Measurements from ENCODE around the gene BMPR1A.

BMPR1A gene

GRCh38 chr10:86793696-86794095, 37.3 kb downstream of the BMPR1A start:
- intact Hi-C loops (cut with DNase I) = no loop called here
- no peak for DNase-seq

GRCh38 chr10:86795353-86795752, 38.9 kb downstream of the BMPR1A start:
- intact Hi-C loops (cut with DNase I) = no loop called here
- no peak for DNase-seq

- intact Hi-C loops (cut with DNase I) = no loop called here
Observed at GRCh38 chr10:86798025-86798424, 41.6 kb downstream of the BMPR1A start.

DNA sequence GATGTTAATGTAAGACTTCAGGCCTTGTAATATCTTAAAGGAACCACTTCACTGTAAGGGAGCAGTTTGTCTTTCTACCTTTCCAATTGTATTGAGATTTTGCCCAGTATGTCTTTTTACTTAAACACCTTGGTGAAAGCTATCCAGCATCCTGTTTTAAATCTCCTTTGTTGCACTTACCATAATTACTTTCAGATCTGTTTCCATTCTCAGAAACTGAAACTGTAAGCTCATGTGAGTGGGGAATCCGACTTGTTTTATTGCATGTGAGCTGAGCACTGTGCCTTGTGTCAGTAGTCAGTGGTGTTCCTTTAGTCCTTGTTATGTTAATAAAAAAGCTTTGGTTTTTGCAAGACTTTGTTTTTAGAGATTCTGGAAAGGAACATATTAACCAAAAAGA, 42.2 kb downstream of the BMPR1A start:
- DNase-seq = no peak

More at GRCh38 chr10:86798025-86798424, 41.6 kb downstream of the BMPR1A start:
- DNase-seq = no peak

GRCh38 chr10:86799188-86799845, 42.9 kb downstream of the BMPR1A start:
- intact Hi-C loops (cut with DNase I) = no loop called here
- no peak for DNase-seq

More for the DNA sequence above, 42.2 kb downstream of the BMPR1A start:
- intact Hi-C loops (cut with DNase I) = no loop called here

DNA sequence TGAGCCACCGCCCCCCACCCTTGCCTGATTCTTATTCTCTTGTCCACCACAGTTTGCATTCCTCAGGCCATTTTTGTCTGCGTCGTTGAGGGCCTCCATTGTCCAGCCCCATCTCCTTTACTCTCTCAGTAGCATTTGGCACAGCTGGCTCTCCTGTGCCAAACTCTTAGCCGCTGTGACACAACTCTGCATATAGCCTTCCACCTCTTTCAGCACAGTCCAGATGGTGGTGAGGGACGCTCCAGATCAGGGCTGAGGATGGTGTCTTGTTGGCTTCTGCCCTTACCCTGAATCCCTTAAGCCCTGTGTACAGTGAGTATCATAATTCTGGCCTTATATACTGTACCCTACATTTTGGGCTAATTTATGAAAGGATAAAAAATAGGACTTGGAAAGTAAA, 45.6 kb downstream of the BMPR1A start:
- intact Hi-C loops (cut with DNase I) = no loop called here
- no peak for DNase-seq

- no peak for DNase-seq
- intact Hi-C loops (cut with DNase I) = no loop called here
Observed at GRCh38 chr10:86802473-86803108, 46.2 kb downstream of the BMPR1A start.

GRCh38 chr10:86803156-86803555, 46.7 kb downstream of the BMPR1A start:
- intact Hi-C loops (cut with DNase I) = no loop called here

DNA sequence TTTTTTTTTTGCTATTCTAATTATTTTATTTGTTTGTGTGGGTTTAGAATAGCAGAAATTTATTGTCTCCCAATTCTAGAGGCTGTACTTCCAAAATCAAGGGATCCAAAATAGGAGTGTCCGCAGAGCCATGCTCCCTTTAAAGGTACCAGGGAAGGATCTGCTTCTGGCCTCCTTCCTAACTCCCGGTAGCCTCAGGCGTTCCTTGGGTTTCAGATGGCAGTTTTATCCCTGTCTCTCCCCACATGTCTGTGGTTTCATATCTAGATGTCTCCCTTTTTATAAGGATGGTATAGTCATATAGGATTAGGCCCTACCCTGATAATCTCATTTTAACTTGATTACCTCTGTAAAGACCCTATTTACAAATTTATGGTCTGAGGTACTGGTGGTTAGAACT, 48.4 kb downstream of the BMPR1A start:
- intact Hi-C loops (cut with DNase I) = no loop called here
- no peak for DNase-seq

More at GRCh38 chr10:86803156-86803555, 46.7 kb downstream of the BMPR1A start:
- no peak for DNase-seq

GRCh38 chr10:86813101-86813500, 56.7 kb downstream of the BMPR1A start:
- DNase-seq = no peak
- intact Hi-C loops (cut with DNase I) = no loop called here

DNA sequence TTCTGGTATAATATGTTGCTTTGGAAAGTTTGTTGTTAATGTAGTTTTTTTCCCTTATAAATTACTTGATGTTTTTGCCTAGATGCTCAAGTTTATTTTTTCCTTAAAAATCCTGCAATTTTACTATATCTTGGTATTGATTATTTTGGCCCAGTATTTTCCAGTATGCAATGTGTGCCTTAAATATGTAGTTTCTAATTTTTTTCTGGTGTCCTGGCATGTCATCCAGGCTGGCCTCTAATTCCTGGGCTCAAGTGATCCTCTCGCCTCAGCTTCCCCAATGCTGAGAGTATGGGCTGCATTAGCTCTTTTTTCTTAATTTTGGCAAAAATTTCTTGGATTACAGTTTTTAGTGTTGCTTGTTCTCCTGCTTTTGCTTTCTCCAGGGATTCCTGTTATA, 57.6 kb downstream of the BMPR1A start:
- DNase-seq = no peak

DNA sequence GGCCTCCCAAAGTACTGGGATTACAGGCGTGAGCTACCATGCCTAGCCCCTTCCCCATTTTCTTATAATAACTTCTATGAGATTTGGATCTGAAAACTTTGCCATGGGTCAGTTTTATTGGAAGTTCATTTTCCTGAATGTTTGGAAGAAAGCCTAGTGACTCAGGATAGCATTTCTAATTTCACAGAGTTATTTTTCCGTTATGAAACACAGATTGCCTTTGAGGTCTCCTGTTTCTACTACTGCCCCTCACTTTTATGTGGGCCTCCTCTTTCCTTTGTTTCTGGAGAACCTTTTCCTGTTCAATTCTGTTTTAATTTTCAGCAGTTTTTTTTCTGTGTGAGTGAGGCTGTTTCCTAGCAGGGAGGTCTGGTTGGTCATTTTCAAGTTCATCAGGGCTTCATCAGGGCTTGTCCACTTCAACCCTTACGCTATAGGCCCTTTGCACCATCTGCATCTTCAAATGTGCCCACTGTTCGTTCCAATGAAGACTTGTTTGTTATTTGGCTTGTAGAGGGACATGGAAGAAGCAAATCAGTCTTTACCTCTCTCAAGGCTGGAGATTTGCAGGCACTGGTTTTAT, 58.7 kb downstream of the BMPR1A start:
- no peak for DNase-seq
- intact Hi-C loops (cut with DNase I) = no loop called here

More for the DNA sequence above, 57.6 kb downstream of the BMPR1A start:
- intact Hi-C loops (cut with DNase I) = no loop called here

GRCh38 chr10:86815640-86816039, 59.2 kb downstream of the BMPR1A start:
- intact Hi-C loops (cut with DNase I) = no loop called here

GRCh38 chr10:86817246-86817645, 60.8 kb downstream of the BMPR1A start:
- intact Hi-C loops (cut with DNase I) = no loop called here
- DNase-seq = no peak

More at GRCh38 chr10:86815640-86816039, 59.2 kb downstream of the BMPR1A start:
- no peak for DNase-seq

- DNase-seq = no peak
Observed at GRCh38 chr10:86819567-86819966, 63.1 kb downstream of the BMPR1A start.

DNA sequence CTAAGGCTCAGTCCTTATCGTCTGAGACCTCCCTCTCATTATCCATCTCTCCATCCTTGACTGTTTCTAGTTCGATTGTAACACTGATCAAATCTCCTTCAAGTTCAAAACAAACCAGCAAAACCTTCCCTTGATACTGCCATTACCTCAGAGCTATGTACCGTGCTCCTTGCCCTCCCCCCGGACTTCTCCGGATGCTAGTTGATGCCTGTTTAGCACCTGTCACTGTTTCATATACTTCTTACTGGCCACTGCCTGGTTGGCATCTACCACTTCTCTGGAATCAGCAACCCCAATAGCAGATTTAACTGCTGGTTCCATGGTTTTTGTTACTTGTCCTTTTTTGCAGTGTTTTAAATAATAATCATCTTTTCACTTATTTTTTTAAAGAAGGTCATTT, 64.1 kb downstream of the BMPR1A start:
- intact Hi-C loops (cut with DNase I) = no loop called here
- no peak for DNase-seq

More at GRCh38 chr10:86819567-86819966, 63.1 kb downstream of the BMPR1A start:
- intact Hi-C loops (cut with DNase I) = no loop called here

DNA sequence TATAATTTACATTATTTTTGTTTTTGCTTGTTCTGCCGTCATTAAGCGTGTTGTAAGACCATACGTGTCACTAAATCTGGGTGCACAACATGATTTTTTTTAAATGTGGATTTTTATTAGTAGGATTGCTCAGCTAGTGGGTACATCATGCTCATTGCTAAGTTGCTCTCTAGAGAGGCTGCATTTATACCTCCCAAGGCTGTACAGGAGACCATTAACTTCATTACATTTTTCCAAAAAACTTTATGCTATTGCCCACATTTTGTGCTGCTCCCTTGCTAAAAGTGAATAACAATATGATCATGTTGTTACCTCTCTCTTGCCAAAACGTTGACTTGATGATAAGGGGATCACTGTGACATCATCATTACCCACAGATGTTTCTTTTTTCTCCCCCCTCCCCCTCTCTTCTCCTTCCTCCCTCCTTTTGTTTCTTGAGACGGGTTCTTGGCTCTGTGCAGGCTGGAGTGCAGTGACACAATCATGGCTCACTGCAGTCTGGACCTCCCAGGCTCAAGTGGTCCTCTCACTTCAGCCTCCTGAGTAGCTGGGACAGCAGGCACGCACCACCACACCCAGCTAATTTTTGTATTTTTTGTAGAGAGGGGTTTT, 65.1 kb downstream of the BMPR1A start:
- intact Hi-C loops (cut with DNase I) = no loop called here
- no peak for DNase-seq

GRCh38 chr10:86823565-86823964, 67.1 kb downstream of the BMPR1A start:
- intact Hi-C loops (cut with DNase I) = no loop called here
- DNase-seq = no peak

- no peak for DNase-seq
- intact Hi-C loops (cut with DNase I) = no loop called here
Observed at GRCh38 chr10:86824151-86824550, 67.7 kb downstream of the BMPR1A start.

DNA sequence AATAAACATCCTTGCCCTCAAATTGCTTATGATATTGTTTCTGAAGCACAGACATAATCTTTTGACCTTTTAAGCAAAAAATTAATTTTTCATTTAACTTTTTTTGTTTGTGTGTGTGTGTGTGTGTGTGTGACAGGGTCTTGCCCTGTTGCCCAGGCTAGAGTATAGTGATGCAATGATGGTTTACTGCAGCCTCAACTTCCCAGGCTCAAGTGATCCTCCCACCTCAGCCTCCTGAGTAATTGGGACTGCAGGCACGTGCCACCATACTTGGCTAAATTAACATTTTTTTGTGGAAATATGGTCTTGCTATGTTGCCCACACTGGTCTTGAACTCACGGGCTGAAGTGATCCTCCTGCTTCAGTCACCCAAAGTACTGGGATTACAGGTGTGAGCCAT, 68.9 kb downstream of the BMPR1A start:
- intact Hi-C loops (cut with DNase I) = no loop called here
- no peak for DNase-seq

DNA sequence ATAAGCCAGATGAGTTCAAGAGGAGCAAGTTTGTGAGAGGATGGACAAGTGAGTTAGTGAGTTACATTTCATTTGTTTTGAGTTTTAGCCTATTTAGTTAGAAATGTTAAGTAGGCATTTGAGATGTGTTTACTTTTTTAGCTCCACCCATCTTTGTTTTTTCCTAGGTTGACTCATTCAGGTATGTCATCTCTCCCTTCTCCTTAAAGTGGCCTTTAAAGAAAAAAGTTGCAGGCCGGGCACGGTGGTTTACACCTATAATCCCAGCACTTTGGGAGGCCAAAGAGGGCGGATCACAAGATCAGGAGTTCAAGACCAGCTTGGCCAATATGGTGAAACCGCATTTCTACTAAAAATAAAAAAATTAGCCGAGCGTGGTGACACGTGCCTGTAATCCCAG, 71.2 kb downstream of the BMPR1A start:
- no peak for DNase-seq
- intact Hi-C loops (cut with DNase I) = no loop called here
